HG03521 (cell line): ENCODE measurements around the gene THY1.
"Not testable (repeated sequence)": the region's sequence is repeated elsewhere in the genome, so short reads cannot be mapped to it uniquely, and the experiment has no call there.

Experiments used
- ATAC-seq: cut with Tn5 transposase; IDR thresholded peaks from one replicate; pipeline ENCODE4 v1.9.1; 2021; ENCODE audit warnings: mild to moderate bottlenecking, moderate library complexity; ENCODE audit not compliant: unreplicated experiment

Gene THY1

DNA sequence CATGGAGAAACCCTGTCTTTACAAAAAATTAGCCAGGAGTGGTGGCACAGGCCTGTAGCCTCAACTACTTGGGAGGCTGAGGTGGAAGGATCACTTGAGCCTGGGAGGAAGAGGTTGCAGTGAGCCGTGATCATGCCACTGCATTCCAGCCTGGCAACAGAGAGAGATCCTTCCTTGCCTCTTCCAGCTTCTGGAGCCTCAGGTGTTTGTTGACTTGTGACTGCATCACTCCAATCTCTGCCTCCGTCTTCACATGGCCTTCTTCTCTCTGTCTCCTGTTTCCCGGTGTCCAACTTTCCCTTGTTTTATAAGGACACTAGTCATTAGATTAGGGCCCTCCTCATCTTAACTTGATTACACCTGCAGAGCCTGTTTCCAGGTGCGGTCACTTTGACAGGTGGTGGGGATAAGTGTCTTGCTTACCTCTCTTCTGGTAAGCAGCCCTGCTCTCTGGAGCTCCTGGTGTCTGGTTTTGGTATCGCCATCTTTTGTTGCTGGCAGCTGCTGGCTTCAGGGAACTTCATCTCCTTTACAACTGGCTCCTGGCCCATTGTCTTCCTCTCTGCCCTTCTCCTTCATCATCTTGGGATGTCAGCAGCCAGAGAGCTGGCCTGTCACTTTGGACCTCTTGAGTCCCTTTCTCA lies 33.2 kb downstream of the THY1 start:
- ATAC-seq, result no peak

DNA sequence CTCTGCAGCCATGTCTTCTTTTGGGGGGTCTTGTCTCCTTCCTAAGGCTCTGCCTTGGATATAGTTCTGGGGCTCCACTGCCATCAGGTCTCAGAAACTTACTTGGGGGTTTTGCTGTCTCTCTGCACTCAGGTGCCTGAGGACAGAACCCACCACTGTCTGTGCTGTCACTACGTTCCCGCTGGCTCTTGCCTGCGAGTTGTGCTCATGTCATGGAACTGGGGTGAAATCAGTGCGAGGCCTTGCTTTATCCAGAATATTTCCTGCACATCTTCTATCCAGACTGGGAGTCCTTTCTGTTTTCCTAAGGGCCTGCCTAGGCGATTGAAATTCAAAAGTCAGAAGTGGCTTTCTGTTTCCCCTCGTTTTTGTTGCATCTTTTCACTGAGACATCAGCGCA lies 34.9 kb downstream of the THY1 start:
- no peak for ATAC-seq

DNA sequence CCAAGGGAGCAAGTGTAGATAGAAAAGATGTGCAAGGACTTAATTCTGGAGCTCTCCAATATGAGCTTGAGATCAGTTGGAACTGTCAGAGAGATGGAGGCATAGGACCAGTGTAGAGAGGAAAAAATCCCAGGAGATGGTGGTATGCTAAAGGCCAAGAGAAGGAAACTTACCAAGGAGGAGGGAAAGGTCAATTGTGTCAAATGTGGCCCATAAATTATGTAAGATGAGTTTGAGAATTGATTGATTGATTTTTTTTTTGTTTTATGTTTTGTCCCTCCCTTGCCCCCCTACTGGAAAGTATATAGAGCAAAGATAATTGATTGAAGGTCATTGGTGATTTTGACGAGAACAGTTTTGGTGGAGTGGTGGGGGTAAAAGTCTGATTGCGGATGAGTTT lies 38.6 kb downstream of the THY1 start:
- ATAC-seq, result no peak

- ATAC-seq, result not testable (repeated sequence)
Observed at GRCh38 chr11:119382513-119382912, 40.5 kb downstream of the THY1 start.

- ATAC-seq, result no peak
Observed at GRCh38 chr11:119382101-119382500, 40.9 kb downstream of the THY1 start.

- peak; percentile 98 for ATAC-seq
Observed at GRCh38 chr11:119381181-119381988, 41.6 kb downstream of the THY1 start, which contains the start of gene USP2. Gene USP2, minus strand, starts transcription at chr11:119381690. Its CDS starts 8,210 bp downstream, at chr11:119373480.

GRCh38 chr11:119380827-119381180 lies 42.2 kb downstream of the THY1 start:
- ATAC-seq, result no peak

DNA sequence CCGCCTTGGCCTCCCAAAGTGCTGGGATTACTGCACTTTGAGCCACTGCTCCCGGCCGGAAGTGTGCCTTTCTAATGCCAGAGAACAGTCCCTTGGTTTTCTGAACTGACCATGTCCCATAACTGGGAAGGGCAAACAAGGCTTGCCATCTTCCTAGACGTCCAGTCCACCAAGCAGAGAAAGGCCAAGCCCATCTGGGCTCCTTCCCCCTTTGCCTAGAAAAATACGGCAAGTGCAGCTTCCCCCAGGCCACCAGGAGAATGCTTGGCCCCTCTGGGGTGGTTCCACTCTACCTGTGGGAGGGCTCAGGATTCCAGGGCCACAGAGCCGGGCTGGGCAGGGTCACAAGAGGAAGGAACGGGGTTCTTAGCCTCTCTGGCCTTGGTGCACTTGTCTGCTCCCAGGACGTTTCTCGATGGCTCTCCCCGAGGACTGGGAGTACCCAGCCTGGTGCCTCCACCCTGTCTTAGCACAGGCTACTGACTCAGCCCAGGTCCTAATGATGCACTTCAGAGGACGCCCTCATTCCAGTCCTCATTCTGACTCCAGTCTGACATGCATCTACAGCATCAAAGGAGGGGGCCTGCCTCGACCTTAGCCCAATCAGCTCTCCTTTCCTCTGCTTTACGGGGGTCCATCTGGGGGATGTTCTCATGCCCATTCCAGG lies 42.7 kb downstream of the THY1 start:
- ATAC-seq, result no peak

GRCh38 chr11:119378851-119379465 lies 44.0 kb downstream of the THY1 start:
- ATAC-seq, result no peak

GRCh38 chr11:119377961-119378667 lies 44.9 kb downstream of the THY1 start:
- no peak for ATAC-seq

DNA sequence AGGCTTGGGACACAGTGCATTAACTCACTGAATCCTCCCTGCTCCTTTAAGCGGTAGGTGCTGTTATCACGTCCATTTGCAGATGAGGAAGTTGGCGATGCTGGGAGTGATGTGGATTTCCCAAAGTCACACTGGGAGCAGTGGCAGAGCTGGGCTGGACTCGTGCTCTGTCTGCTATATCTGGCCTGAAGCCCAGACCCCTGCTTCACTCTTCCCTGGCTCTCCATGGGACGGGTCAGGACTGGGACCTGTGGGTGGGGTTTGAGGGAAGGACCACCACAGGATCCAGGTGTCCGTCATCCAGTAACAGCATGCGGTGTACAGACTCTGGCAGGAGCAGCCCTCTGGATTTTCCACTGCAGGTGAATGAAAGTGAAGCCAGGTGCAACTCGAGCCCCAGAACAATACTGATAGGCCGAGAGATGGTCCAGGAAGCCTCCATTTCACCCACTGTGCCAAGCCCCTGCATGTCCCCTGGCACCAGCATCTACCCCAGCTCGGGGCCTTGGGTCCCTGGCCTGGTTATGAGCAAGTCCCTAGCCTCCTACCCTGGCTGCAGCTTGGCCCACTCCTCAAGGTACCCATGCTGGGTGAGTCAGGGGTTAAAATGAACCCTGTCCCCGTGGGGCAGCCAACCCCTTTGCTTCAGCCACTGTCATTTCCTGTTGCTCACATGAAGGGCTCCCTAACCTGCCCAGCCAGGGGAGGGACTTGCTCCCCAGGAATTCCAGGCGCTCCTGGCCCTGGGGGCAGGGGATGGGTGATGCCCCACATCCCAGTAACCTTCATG lies 45.7 kb downstream of the THY1 start:
- no peak for ATAC-seq

- no peak for ATAC-seq
Observed at GRCh38 chr11:119376197-119376847, 46.6 kb downstream of the THY1 start.

DNA sequence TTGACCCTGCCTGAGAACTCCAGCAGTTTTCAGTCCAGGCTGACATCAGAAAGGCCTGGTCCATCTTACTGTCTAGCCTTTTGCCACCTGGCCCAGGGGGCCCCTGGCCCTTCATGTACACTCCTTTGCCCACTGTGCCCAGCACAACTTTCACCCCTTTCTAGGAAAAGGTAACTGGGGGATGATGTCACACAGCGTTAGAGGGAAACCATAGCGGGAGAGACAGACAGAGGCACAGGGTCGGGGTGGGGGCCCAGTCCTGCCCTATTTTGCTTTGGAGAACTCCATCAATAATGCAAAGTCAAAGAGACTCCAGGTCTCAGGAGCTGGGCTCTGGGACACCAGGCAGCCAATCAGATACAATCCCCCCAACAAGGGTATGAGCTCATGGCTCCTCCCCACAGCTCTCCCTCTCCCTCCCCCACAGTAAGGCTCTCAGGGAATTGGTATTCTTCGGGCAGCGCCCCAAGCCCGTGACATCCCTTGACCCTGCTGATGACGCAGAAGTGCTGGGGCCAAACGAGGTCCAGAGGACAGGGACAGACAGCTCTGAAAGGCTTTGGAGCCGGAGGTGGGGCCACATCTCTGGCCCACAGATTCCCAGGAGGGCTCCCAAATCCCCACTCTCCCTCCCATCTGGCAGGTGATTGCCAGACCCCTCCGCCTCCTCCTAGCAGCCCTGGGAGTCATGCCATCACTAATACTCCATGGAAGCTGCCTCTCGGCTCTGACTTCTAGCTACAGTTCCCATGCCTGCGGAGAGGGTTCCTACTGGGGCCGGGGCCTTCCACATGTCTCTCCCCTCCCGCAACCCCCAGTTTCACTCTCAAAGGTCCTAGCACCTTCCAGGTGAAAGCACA lies 47.4 kb downstream of the THY1 start:
- no peak for ATAC-seq

DNA sequence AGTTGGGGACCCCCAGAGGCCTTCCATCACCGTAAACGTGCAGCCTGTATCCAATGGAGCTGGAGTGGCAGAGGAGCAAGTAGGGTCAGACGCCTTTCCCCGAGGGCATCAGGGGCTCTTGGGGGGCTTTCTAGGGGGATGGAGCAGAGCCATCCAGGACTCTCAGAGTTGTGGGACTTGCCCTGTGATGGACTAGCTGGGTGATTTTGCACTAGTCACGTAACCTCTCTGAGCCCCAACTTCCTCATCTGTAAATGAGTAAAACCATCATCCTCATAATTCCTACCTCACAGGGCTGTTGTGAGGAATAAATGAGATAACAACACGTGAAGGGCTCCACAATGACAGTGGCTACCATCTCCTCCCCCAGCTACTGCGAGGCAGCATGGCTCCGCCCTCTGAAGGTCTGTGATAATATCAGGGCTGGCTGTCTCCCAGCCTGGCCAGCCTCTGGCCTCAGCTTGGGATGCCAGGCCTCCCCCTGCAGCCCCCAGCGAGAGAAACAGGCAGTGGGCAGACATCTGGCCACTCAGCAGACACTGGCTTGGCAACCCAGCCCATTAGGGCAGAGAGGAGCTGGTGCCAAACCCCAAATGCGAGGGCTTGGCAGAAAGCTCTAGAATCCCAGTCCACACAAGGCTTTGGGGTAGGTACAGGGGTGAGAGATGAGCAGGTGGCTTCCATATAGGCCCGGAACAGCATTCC lies 48.2 kb downstream of the THY1 start:
- ATAC-seq, result no peak

GRCh38 chr11:119373921-119374631 lies 48.9 kb downstream of the THY1 start:
- no peak for ATAC-seq

GRCh38 chr11:119373059-119373920 lies 49.7 kb downstream of the THY1 start:
- ATAC-seq, result no peak
